Fibroblast of upper back skin (primary cell): ENCODE results near the gene NUPR1.
"Not testable (repeated sequence)": the region's sequence is repeated elsewhere in the genome, so short reads cannot be mapped to it uniquely, and the experiment has no call there.

Experiments used
- DNase-seq: peaks from one replicate; pipeline ENCODE4 v3.0.0-alpha.2; 2013

Gene NUPR1

DNA sequence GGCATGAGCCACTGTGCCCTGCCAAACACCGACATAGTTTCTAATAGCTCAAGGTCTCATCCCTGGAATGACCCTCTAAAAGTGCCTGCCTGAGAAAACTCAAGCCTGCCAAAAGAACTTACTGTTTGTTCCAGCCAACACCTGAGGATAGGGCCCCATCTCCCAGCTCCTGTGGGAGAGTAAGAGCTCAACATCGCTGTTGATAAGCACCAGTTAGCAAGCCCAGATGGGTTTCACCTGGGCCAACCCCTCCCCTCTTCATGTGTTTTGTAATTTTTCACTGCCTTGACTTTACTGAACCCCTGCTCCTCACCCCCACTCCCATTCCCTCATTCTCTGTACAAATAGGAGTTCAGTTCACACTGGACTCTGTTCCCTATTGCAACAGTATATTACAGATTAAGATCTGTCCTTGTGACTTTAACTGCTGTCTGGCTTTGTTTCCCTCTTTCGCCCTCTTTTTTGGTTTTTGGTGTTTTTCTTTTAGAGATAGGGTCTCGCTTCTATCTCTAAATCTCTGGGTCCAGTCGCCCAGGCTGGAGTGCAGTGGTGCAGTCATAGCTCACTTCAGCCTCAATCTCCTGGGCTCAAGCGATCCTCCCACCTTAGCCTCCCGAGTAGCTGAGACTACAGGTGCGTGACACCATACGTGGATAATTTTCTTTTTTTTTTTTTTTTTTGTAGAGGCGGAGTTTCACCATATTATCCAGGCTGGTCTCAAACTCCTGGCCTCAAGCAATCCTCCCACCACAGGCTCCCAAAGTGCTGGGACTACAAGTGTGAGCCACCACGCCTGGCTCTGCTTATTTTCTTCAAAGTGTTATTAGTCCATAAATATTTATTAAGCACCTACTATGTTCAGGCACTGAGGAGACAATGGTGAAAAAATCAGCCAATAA lies 12.3 kb downstream of the NUPR1 start:
- no peak for DNase-seq

DNA sequence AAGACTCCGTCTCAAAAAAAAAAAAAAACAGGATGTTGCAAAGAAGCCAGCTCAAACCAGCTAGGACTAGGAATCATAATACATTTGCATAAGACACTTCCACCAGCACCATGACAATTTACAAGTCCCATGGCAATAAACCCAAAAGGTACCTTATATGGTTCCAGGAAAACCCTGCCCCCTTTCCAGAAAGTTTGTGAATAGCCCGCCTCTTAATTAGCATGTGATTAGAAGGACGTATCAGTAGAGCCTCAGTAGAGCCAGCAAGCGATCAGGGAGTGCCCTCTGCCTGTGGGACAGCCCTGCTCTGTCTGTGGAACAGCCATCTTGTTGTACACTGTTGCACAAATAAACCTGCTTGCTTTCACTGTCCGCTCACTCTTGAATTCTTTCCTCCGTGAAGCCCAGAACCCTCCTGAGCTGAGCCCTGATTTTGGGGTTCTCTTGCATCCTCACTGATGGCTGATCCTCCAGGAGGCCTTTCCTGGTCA lies 14.0 kb downstream of the NUPR1 start:
- no peak for DNase-seq

DNA sequence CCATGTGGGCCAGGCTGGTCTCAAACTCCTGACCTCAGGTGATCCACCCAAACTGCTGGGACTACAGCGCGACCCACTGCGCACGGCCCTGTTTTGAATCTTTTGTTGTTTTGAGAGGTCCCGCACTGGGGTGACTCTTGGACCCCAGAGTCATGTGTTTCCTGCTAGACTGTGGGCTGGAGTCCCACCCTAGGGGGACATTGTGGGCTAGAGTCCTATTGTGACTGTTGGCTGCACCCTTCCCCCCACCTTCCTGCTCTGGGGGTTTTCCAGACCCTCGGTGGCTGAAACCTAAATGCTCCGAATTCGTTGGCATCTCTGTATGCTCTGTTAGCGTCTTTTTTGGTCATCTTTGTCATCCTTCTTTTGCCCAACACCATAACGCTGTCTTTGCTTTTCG lies 16.0 kb downstream of the NUPR1 start:
- DNase-seq, result no peak

DNA sequence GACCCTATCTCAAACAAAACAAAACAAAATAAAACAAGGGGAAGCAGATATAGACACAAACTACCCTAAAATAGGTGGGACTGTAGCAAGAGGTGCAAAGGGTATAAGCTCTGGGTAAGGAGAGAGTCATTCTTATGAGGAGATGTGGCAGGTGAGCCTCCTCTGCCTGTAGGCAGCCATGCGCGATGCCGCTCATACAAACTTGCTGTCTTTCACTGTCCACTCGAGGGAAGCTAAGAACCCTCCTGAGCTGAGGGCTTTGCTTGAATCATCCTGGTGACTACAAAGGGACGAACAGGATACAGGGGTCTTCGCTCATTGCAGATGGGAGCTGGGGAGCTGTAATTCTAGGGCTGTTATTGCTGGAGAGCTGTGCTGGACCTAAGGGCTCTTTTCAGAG lies 17.3 kb downstream of the NUPR1 start:
- no peak for DNase-seq

DNA sequence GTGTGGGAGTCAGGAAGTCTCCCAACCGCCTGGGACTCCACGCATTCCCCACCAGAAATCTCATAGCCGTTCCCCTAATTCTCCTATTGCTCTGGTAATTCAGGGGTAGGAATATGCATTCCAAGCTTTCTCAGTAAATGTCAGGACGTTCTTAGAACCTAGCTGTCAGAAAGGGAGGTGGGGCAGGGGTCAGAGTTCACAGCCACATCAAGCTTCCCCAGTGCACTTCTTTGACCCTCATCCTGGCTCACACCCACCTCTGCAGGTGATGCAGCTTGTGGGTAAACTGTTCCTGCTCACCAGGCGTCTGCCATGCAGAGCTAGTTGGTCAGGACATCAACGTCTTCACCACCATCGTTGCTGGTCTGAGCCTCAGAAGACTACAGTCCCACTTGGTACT lies 18.1 kb downstream of the NUPR1 start:
- DNase-seq, result no peak

DNA sequence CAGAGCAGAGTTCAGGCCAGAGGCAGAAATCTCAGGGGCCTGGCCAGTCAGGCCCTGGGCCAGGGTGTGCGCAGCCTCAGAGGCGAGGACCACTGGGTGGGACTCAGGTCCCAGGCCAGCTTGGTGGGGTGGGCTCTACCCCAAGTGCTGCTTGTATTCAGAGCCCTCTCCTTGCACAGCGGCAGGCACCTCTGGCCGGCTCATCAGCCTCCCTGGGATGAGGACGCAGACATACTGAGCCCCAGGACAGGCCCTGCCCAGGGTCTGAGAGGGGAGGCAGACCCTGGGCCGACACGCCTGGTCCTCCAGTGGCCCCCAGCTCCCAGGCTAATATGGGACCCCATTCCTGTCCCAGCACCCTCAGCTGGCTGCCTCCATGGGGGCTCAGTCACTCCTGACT lies 24.5 kb downstream of the NUPR1 start:
- no peak for DNase-seq

DNA sequence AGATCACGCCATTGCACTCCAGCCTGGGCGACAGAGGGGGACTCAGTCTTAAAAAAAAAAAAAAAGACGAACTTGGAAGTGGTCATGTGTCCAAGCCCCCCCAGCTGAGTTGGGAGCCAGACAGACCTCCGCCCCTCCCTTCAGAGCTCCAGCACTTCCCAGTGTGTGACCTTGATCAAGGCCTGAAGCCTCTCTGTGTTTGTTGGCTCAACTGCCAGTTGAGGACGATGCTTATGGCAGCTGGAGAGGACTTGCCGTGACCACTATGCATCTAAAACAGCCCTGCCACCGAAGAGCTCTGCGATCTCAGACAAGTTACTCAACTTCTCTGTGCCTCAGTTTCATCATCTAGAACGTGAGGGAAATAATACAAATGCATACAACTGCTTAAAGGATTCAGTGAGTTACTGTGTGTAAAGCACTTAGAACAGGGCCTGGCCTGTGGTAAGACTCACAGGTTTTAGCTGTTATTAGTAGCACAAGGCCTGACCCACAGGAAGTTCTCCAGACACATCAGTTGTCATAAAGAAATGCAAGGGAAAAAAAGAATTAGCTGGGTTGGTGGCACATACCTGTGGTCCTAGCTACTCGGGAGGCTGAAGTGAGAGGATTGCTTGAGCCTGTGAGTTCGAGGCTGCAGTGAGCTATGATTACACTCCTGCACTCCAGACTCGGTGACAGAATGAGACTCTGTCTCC lies 25.1 kb downstream of the NUPR1 start:
- DNase-seq, result peak; percentile 51

DNA sequence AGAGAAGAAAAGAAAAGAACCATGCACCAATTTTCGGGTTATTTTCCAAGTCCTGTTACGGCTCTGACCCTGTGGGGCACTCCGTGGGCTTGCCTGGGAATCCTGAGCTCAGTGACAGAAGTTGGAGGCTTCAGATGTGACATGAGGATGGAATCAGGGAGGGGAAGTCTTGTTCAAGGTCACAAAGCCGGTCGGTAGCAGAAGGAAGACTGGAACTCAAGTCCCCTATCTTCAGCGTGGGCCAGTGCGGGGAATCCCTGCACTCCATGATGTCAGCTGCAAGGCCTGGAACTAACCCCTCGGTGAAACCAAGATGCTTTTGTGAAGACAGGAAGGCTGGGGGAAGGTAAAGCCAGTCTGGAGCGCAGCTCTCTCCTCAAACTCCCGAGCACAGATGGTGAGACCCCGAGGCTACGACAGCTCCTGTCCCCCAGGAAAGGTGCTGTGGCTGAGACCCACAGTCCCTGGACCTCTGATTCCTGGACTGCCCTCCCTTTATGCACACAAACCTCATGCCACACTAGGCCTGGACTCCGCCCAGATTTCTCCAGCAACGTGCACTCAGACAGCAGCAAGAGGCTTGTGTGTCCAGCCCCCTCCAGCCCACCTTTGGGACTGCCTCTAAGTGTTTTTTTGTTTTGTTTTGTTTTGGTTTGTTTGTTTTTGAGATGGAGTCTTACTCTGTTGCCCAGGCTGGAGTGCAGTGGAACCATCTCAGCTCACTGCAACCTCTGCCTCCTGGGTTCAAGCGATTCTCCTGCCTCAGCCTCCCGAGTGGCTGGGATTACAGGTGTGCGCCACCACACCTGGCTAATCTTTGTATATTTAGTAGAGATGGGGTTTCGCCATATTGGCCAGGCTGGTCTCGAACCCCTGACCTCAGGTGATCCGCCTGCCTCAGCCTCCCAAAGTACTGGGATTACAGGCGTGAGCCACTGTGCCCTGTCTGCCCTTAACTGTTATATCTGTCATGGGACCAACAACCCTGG lies 26.7 kb downstream of the NUPR1 start:
- DNase-seq, result no peak

DNA sequence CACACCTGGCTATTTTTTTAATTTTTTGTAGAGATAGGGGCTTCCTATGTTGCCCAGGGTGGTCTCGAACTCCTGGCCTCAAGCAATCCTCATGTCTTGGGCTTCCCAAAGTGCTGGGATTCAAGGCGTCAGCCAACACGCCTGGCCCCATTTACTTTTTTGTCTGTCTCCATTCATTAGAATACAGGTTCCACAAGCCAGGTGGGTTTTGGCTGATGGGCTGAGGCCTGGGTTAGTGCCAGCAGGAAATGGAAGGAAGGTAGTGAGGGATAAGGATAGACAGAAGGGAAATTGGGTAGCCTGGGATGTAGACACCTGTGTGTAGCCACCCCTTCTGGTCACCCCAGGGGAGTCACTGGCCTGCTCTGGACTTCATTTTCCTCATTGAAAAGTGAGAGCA lies 27.7 kb downstream of the NUPR1 start:
- DNase-seq, result no peak

DNA sequence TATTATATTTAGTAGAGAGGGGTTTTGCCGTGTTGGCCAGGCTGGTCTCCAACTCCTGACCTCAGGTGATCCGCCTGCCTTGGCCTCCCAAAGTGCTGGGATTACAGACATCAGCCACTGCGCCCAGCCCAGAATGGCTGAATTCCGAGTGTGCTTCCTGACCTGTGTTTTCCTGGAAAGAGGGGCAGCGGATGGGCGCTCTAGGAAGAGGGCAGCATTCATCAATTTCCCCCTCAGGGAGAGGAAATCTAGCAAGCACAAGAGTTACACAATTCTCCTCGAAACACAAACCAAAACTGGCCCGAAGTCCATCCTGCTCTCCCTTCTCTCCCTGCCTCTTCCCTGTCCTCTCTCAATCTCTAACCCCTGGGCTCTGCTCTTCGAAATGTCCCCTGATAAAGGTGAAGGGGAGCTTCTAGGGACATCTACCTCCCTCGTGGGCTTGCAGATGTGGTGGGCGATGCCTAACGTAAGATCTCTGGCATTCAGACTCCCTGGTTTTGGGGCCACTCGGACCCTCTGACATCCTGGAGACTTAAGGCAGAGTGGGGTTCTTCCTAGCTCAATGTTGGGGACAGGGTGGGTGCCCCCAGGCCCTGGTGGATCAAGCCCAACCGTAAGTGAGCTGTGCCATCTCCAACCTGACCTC lies 33.2 kb downstream of the NUPR1 start:
- DNase-seq, result no peak

DNA sequence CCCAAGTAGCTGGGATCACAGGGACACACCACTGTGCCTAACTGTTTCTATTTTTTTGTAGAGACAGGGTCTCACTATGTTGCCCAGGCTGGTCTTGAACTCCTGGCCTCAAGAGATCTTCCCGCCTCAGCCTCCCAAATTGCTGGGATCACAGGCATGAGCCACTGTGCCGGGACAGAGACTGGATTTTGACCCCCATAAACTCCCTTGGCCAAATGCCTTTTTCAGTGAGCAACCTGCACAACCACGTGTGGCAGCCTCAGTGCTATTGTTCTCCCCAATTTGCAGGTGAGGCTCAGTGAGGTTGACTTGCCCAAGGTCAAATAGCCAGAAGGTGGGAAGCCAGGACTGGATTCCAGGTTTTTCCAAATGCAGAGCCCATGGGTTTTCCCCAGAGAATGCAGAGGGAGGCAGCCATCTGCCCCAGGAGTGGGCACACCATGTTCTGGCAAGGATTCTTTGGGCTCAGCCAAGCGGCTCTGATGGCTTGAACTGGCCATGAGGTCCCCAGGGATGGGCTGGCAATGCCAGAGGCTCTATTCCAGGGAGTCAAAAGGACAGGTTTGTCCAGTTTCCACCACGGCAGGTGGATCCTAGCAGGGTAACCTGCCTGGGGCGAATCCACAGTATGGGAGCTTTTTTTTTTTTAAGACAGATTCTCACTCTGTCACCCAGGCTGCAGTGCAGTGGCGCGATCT lies 33.9 kb downstream of the NUPR1 start:
- DNase-seq, result no peak

DNA sequence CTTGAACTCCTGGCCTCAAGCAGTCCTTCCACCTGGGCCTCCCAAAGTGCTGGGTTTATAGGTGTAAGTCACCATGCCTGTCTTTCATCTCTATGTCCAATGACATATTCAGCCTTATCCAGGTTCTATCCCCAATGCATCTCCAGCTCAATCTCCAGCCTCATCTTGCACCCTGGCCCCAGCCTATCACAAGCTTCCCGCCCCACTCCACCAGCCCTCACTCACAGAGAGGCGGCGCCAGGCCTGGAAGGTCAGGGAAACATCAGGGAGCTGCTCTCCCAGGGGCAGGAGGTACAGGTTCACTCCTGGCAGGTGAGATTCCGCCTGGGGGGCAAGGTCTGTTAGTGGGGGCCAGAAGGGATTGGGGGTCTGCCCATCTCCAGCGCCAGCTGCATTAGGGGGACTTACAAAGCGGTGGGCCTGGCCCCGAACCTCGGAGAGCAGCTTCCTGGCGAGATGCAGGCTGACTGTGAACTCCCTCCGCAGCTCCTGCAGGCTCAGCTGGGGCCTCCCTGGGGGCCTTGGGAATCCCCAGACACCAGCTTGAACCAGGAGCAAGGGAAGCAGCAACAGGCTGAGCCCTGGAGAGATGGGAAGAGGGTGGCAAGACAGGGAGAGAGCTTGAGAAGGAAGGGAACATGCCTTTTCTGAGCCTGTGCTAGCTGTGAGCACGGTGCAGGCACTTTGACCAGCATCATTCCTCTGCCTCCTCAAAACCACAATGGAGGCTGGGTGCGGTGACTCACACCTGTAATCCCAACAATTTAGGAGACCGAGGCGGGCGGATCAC lies 35.1 kb downstream of the NUPR1 start:
- no peak for DNase-seq

DNA sequence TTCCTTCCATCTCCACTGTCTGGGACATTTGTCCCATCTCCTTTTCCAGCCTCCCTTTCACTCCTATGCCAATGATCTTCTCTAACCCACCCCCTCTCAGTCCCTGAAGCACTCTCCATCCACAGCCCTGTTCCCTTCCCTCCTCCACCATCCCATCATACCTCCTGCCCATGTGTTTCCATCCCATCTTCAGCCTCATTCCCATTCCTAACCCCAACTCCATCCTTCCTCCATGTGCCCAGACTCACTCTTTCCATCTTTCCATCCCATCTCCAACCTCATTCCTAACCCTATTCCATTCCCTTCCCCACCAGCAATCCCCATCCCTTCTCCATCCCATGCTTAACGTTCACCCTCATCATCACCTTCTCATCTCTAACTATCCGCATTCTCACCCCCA lies 36.5 kb downstream of the NUPR1 start:
- no peak for DNase-seq

DNA sequence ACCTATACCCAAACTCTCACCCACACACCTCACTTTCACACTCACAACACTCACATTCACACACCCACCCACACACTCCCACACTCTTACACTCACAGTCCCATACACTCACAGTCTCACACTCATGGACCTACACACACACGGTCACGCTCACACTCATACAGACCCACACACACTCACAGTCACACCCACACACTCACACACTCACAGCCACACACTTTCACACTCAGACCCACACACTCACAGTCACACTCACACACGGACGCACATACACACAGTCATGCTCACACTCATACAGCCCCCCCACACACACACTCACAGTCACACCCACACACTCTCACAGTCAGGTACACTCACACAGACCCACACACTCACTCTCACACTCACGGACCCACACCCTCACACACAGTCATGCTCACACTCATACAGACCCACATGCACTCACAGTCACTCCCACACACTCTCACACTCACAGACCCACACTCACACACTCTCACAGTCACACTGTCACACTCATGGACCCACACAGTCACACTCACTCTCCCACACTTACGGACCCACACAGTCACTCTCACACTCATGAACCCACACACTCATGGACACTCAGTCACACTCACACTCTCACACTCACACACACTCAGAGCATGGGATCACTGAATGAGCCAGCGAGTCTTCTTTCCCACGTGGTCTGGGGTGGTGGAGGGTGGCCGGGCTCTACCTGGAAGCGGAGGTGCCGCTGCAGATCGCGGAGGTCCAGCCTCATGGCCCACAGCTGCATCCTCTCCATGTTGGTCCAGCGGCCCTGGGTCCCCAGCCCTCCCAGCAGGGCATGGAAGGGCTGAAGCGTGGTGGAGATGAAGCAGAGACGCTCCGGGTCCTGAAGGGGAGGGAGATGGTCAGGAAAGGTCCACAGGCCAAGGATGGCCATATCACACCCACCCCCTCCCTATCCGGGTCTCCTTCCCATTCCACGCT lies 37.2 kb downstream of the NUPR1 start:
- no peak for DNase-seq

DNA sequence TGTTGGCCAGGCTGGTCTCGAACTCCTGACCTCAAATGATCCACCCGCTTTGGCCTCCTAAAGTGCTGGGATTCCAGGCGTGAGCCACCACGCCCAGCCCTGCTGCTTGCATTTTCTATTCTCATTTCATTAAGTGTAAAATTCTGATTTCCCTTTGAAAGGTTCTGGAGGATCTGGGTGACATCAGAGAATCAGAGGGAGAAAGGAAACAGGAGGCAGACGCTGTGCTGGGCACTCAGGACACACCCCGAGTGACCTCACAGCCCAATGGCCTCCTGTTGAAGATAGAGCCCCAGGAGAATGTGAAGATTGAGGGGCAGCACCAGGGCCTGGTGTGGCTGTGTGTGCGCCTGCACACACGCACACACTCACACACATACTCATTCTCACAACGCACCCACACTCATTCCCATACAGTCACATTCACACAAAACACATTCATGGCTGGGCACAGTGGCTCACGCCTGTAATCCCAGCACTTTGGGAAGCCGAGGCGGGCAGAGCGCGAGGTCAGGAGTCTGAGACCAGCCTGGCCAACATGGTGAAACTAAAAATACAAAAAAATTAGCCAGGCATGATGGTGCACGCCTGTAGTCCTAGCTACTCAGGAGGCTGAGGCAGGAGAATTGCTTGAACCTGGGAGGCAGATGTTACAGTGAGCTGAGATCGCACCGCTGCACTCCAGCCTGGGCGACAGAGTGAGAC lies 38.1 kb downstream of the NUPR1 start:
- DNase-seq, result not testable (repeated sequence)

DNA sequence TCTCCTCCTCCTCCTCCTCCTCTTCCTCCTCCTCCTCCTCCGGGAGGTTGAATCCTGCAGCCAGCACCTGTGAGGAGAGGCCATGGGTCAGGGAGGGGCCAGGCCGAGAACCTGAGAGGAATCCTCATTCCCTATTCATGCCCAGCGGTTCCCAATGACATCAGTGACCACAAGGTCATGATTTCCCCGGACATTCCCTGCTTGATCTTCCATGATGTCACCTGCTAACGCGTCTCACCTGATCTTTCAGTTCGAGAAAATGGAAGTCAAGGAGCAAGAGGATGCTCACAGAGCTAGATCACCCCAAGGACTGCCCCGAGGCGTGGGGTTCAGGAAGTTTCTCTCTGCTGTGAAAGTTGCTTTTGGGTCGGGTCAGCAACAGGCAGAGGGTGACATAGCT lies 38.9 kb downstream of the NUPR1 start:
- no peak for DNase-seq

DNA sequence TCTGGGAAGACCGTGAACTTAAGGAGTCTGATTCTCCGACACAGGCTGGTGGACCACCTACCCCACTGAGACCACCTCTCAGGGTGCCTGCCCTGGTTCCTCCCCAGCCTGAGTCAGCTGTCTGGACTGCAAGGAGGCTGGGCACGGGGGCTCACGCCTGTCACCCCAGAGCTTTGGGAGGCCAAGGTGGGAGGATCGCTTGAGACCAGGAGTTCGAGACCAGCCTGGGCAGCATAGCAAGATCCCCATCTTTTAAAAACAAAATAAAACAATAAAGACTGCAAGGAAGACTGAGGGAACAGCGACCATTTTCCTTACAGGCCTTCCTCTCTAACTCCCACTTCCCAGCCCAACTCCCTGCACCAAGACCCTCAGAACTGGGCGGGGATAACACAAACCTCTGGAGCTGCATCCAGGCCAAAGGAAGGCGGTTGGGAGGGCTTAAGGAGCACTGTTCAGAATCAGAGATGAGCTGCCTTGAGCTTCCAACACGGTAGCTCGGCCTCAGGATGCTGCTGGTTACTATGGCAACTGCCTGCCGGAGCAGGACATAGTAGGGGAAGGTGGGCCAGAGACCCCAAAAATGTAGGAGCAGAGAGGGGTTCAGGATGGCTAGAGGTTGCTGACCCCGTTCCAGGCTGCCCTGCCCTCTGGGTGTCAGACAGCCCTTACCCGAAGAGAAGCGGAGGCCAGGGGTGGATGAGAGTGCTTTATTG lies 40.0 kb downstream of the NUPR1 start:
- no peak for DNase-seq

DNA sequence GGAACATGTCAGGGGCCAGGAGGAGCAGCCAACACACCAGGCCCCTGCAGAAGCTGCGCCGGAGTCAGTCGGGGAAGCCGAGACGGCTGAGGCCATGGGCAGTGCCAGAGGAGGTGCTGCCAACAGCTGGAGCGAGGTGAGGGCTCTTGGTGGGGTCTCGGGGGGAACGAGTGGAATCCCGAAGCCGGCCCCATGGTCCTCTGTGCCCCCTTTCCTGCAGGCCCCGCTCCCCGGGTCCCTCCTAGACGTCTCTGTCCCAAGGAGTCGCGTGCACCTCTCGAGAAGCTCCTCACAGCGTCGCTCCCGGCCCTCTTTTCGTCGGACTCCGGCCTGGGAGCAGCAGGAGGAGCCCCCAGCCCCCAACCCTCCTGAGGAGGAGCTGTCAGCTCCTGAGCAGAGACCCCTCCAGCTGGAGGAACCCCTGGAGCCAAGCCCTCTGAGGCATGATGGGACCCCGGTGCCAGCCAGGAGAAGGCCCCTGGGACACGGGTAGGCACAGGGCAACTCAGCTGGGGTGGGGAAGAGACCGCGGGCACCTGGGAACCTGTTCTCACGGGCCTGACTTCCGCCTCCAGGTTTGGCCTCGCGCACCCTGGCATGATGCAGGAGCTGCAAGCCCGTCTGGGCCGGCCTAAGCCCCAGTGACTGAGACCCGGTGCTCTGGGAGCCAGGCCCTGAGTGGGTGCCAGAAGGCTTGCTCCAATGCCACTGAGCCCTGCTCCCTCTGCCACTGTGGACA lies 40.7 kb downstream of the NUPR1 start:
- DNase-seq, result no peak
